MCF 10A (cell line): Measurements from ENCODE around the gene ANO3. TPM values are rescaled to one million over a fixed set of nuclear protein-coding genes. Genes with fewer than 3 reads are reported as not detected.

Experiments
- BruUV-seq: library from RNA; stranded (reverse); fragments of 400-500 nt; replicated peaks from 2 replicates; lab custom pipeline; 2021; lab: Mats Ljungman, UMichigan
- CTCF ChIA-PET: fragments of 300-600 bp; sonication (Branson Sonifier 250); formaldehyde crosslinking; extraction: SDS; loops from one replicate; lab custom pipeline; 2021; ENCODE audit warnings: antibody characterized with exemption, inconsistent platforms; lab: Yijun Ruan, JAX
- POLR2A ChIA-PET: fragments of 300-600, 350-650 bp; sonication (Branson Sonifier 250); formaldehyde crosslinking; extraction: SDS; loops from one replicate; lab custom pipeline; 2020; ENCODE audit warnings: antibody characterized with exemption, inconsistent platforms; lab: Yijun Ruan, JAX
- DNase-seq: peaks from one replicate; pipeline ENCODE4 v3.0.0-alpha.2; 2018; ENCODE audit not compliant: unreplicated experiment
- H3K27ac Mint-ChIP-seq: one replicate; pipeline ENCODE4 v1.8.0; 2022; ENCODE audit warnings: mild to moderate bottlenecking, low read depth, mixed read lengths; ENCODE audit not compliant: unreplicated experiment
- H3K27me3 Mint-ChIP-seq: one replicate; pipeline ENCODE4 v1.8.0; 2022; ENCODE audit warnings: mixed read lengths; ENCODE audit not compliant: insufficient read depth, unreplicated experiment
- H3K36me3 Mint-ChIP-seq: one replicate; pipeline ENCODE4 v1.8.0; 2022; ENCODE audit warnings: mild to moderate bottlenecking, moderate library complexity, mixed read lengths; ENCODE audit not compliant: insufficient read depth, unreplicated experiment
- H3K4me1 Mint-ChIP-seq: one replicate; pipeline ENCODE4 v1.8.0; 2022; ENCODE audit warnings: mixed read lengths; ENCODE audit not compliant: insufficient read depth, unreplicated experiment
- H3K4me3 Mint-ChIP-seq: one replicate; pipeline ENCODE4 v1.8.0; 2022; ENCODE audit warnings: mild to moderate bottlenecking, moderate library complexity, mixed read lengths; ENCODE audit not compliant: unreplicated experiment
- H3K9me3 Mint-ChIP-seq: one replicate; pipeline ENCODE4 v1.8.0; 2022; ENCODE audit warnings: mixed read lengths; ENCODE audit not compliant: unreplicated experiment
- intact Hi-C: fragments of 100-400 bp; cut with micrococcal nuclease; formaldehyde crosslinking; loops from 2 replicates; pipeline ENCODE4 v1.14.1; 2022
- total RNA-seq: library from RNA; stranded (reverse); gene quantifications from 2 replicates; pipeline ENCODE4 v1.2.3, GENCODE V29; 2022
- TF ChIP-seq, protein P1 (sequence below): fragments of 200-600 bp; IDR thresholded peaks from one replicate; pipeline ENCODE4 v1.8.0; 2022; ENCODE audit warnings: antibody characterized with exemption, mild to moderate bottlenecking; ENCODE audit not compliant: unreplicated experiment

Gene ANO3
- total RNA-seq, 1 experiment from 2014 or later, result not detected

DNA sequence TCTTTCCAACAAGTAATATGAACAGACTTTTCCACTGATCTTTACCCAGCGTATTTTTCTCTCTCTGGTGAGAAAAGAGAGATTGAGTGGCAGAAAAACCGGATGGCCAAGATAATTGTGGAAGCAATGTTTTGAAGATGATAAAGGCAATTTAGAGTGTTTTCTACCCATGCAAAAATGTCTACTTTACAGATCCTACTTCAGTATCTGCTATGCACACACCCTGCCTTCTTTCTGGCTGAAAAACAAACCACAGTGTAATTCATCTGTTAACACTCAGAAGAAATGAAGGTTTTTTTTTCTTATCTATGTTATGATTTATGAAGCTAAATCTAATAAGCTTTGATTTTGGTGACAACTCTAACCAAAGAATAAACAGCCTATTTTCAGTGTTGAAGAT lies 333.1 kb downstream of the ANO3 start:
- ChIA-PET POLR2A (no interaction called here), CTCF (interaction anchor here (0.7 to 1.0 kb wide), 2 partner anchors 15 to 503 kb away, joined by 3 to 4 read pairs; no protein-coding TSS in a partner anchor)
- TF ChIP-seq, protein P1, sequence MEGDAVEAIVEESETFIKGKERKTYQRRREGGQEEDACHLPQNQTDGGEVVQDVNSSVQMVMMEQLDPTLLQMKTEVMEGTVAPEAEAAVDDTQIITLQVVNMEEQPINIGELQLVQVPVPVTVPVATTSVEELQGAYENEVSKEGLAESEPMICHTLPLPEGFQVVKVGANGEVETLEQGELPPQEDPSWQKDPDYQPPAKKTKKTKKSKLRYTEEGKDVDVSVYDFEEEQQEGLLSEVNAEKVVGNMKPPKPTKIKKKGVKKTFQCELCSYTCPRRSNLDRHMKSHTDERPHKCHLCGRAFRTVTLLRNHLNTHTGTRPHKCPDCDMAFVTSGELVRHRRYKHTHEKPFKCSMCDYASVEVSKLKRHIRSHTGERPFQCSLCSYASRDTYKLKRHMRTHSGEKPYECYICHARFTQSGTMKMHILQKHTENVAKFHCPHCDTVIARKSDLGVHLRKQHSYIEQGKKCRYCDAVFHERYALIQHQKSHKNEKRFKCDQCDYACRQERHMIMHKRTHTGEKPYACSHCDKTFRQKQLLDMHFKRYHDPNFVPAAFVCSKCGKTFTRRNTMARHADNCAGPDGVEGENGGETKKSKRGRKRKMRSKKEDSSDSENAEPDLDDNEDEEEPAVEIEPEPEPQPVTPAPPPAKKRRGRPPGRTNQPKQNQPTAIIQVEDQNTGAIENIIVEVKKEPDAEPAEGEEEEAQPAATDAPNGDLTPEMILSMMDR, result no peak
- no TSS peak for BruUV-seq
- Mint-ChIP-seq H3K9me3 (no peaks in the 10 kb centered on the region), H3K36me3 (no peaks in the 10 kb centered on the region), H3K4me1 (no peaks in the 10 kb centered on the region), H3K4me3 (no peak overlapping the region), H3K27me3 (peaks cover 16% of the 10 kb centered on the region), H3K27ac (no peak overlapping the region)
- no peak for DNase-seq
- intact Hi-C loops, result no loop called here

DNA sequence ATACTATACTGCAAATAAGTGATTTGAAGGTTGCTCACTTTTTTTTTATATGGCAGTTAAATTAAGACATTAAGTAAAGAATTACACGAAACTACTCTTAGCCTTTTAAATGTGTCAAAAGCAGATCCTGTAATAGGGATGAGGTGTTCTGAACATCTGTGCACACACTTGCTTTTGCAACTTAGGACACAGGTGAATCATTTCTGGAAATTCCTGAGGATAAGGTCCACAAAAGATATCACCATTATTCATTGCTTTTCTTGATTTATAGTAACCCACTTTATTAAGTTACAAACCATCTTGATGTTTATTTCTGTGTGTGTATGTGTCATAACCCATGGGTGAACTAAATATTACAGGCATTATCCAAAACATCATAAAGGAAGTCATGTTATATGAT lies 334.0 kb downstream of the ANO3 start:
- Mint-ChIP-seq H3K27ac (no peak overlapping the region), H3K4me1 (no peaks in the 10 kb centered on the region), H3K36me3 (no peaks in the 10 kb centered on the region), H3K9me3 (no peaks in the 10 kb centered on the region), H3K4me3 (no peak overlapping the region), H3K27me3 (peaks cover 16% of the 10 kb centered on the region)
- ChIA-PET CTCF (interaction anchor here (1.0 kb wide), 1 partner anchor 16 kb away, joined by 4 read pairs; no protein-coding TSS in a partner anchor), POLR2A (no interaction called here)
- TF ChIP-seq, protein P1, result no peak
- BruUV-seq, result no TSS peak
- intact Hi-C loops, result no loop called here
- DNase-seq, result no peak

DNA sequence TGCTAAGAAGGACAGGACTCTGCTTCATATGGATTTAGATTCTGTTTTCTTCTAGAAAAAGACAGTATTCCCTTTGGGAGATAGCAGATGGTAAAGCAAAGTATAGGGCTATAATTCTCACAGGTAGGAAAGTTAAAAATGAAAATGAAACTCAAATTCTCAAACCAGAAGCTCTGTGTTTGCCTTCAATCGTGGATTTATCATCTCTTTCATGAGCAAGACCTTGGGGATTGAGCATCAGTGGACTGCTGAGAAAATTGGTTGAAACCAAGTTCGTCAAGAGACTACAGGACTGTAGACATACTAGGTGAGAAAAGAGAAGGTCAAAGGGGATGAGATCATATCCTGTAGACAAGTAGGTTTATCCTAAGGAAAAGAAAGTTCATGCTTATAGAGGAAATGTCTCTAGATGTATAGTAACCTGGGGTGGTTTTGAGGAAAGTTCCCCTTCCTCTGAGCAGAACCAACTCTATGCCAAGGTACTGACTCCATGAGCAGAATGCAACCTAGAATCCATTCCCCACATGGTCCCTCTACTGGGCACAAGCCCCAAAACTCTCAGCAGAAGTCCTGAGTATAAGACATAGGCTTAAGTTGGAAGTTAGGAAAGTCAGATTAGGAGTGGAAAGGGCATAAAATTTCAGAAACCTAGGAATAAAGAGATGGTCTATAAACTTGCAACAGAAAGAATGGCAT lies 343.5 kb downstream of the ANO3 start:
- TF ChIP-seq, protein P1, result no peak
- Mint-ChIP-seq H3K27ac (no peak overlapping the region), H3K4me1 (no peaks in the 10 kb centered on the region), H3K9me3 (no peaks in the 10 kb centered on the region), H3K4me3 (no peak overlapping the region), H3K27me3 (no peaks in the 10 kb centered on the region), H3K36me3 (no peaks in the 10 kb centered on the region)
- CTCF ChIA-PET, result interaction anchor here (0.6 kb wide), 1 partner anchor 402 kb away, joined by 3 read pairs; no protein-coding TSS in a partner anchor
- no peak for DNase-seq
- intact Hi-C loops, result no loop called here
- BruUV-seq, result no TSS peak
- POLR2A ChIA-PET, result no interaction called here

DNA sequence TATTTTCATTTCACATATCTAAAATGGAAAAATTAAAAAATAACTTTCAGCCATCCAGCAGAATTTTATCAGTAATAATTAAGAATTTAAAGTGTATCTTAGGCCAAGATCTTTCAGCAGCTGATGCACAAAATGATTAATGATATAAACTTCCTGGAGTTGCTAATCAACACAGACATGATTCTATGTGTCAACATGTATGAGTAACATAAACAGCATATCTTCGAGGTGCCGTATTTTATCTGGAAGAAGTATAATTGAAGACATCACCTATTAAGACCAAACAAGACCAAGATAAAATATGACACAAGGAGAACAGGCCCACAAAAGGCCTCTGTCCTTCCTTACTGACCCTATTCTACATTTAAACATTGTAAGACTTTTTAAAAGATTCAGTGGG lies 344.7 kb downstream of the ANO3 start:
- Mint-ChIP-seq H3K4me1 (no peaks in the 10 kb centered on the region), H3K36me3 (no peaks in the 10 kb centered on the region), H3K9me3 (no peaks in the 10 kb centered on the region), H3K4me3 (no peak overlapping the region), H3K27ac (no peak overlapping the region), H3K27me3 (no peaks in the 10 kb centered on the region)
- intact Hi-C loops, result no loop called here
- TF ChIP-seq, protein P1, result no peak
- BruUV-seq, result no TSS peak
- ChIA-PET CTCF (interaction anchor here (1.7 kb wide), 1 partner anchor 483 kb away, joined by 4 read pairs; no protein-coding TSS in a partner anchor), POLR2A (no interaction called here)
- DNase-seq, result no peak
